ENCODE measurements around the gene RAET1G.

- TF ChIP-seq, protein P1, sequence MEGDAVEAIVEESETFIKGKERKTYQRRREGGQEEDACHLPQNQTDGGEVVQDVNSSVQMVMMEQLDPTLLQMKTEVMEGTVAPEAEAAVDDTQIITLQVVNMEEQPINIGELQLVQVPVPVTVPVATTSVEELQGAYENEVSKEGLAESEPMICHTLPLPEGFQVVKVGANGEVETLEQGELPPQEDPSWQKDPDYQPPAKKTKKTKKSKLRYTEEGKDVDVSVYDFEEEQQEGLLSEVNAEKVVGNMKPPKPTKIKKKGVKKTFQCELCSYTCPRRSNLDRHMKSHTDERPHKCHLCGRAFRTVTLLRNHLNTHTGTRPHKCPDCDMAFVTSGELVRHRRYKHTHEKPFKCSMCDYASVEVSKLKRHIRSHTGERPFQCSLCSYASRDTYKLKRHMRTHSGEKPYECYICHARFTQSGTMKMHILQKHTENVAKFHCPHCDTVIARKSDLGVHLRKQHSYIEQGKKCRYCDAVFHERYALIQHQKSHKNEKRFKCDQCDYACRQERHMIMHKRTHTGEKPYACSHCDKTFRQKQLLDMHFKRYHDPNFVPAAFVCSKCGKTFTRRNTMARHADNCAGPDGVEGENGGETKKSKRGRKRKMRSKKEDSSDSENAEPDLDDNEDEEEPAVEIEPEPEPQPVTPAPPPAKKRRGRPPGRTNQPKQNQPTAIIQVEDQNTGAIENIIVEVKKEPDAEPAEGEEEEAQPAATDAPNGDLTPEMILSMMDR (IDR thresholded peaks at IDR 0.05): no peak
- TF ChIP-seq EZH2 (IDR thresholded peaks at IDR 0.05; ENCODE audit: borderline replicate concordance, insufficient read depth, low read depth, low read length, poor library complexity, severe bottlenecking): no peak
Measured at GRCh38 chr6:149909701-149910470, 13.0 kb downstream of the RAET1G start.

All from B cell (primary cell).